Stomach (tissue), 9 donors: ENCODE results near the gene JAKMIP1. TPM values are rescaled to one million over a fixed set of nuclear protein-coding genes. Genes with fewer than 3 reads are reported as not detected.

Experiments
- DNase-seq, 2 donors: peaks; one replicate each; pipeline versions ENCODE4 v3.0.0 to v3.0.0-alpha.2; 2013 to 2019
- H3K27ac ChIP-seq, 5 donors: fragments of 200-600 bp in 4 of 5; sonication (generic) in 4 of 5; one replicate each; pipeline ENCODE4 v1.5.1; 2013 to 2019; ENCODE audit warnings: mild to moderate bottlenecking in 1 of 5, moderate library complexity in 1 of 5
- H3K27me3 ChIP-seq, 3 donors: fragments of 200-600 bp; sonication (generic); one replicate each; pipeline ENCODE4 v1.5.1; 2017 to 2019; ENCODE audit warnings: mixed run types in 1 of 3
- H3K36me3 ChIP-seq, 4 donors: fragments of 200-600 bp; sonication (generic); 1 replicate in 3 of 4; 2 replicates in 1 of 4; pipeline ENCODE4 v1.5.1; 2016 to 2019
- H3K4me1 ChIP-seq, 4 donors: fragments of 200-600 bp; sonication (generic); one replicate each; pipeline ENCODE4 v1.5.1; 2016 to 2019
- H3K4me3 ChIP-seq, 4 donors: fragments of 200-600 bp; sonication (generic) in 3 of 4; one replicate each; pipeline ENCODE4 v1.5.1; 2016 to 2019; ENCODE audit warnings: mild to moderate bottlenecking in 1 of 4
- H3K9me3 ChIP-seq, 4 donors: fragments of 200-600 bp; sonication (generic); one replicate each; pipeline ENCODE4 v1.5.1; 2016 to 2019
- EP300 ChIP-seq: sonication (generic); formaldehyde crosslinking; IDR thresholded peaks from one replicate; pipeline ENCODE4 v1.6.1; 2017; ENCODE audit warnings: antibody characterized with exemption
- POLR2A ChIP-seq, 4 donors: fragments of 450-650 bp; IDR thresholded peaks; one replicate each; pipeline ENCODE4 v1.6.1; 2016; ENCODE audit warnings: antibody characterized with exemption in 4 of 4, control low read depth in 2 of 4, mild to moderate bottlenecking in 1 of 4, moderate library complexity in 1 of 4
- POLR2AphosphoS5 ChIP-seq, 3 donors: sonication (generic); formaldehyde crosslinking; IDR thresholded peaks; one replicate each; pipeline ENCODE4 v1.6.1; 2016; ENCODE audit warnings: antibody characterized with exemption in 3 of 3
- WGBS, 5 donors: extraction: QIAGEN DNeasy Blood & Tissue Kit in 3 of 5; methylation state at CpG; one replicate each; pipeline versions ENCODE4 v1.1.5 to v1.1.7; 2013 to 2018; 5-methylcytosine and 5-hydroxymethylcytosine counted together
- intact Hi-C: fragments of 100-400 bp; cut with DNase I; formaldehyde crosslinking; loops from one replicate; pipeline ENCODE4 v1.15.1; 2023; ENCODE audit warnings: low total_unique reads
- polyA plus RNA-seq, 3 donors: library from polyadenylated mRNA; stranded (reverse); fragments of 200-250 nt; gene quantifications; one replicate each; pipeline ENCODE4 v1.2.3, GENCODE V29; 2013
- total RNA-seq, 5 donors: library from RNA; depleted of rRNA; stranded (reverse); fragments of >200 nt; gene quantifications; one replicate each; pipeline versions ENCODE4 v1.1.0 to v1.2.3, GENCODE V29; 2014 to 2016
- TF ChIP-seq, protein P1 (sequence below), 7 experiments: fragments of 450-650 bp in 4 of 7; fragments of 200-600 bp in 3 of 7; sonication (generic) in 3 of 7; IDR thresholded peaks; one replicate each; pipeline ENCODE4 v1.5.1; 2016 to 2019; ENCODE audit warnings: antibody characterized with exemption in 7 of 7, control low read depth in 2 of 7, mild to moderate bottlenecking in 1 of 7
- donor health status: healthy with polysubstance abuse.
- donor health status: Bipolar disorder and iron deficiency.
- donor health status: healthy.

JAKMIP1 gene
- total and polyA plus RNA-seq, 8 donors, result 0.18 to 10.3 (median 0.54) TPM; not detected in 2

- 78 to 88% (median 81%) methylated on average over 9 of the region's 9 CpGs for WGBS, 5 donors
- no peaks in the 10 kb centered on the region for H3K36me3 ChIP-seq
- TF ChIP-seq EP300 (no peak), POLR2AphosphoS5 (IDR thresholded peaks at IDR 0.05) (no peak)
- TF ChIP-seq, protein P1, sequence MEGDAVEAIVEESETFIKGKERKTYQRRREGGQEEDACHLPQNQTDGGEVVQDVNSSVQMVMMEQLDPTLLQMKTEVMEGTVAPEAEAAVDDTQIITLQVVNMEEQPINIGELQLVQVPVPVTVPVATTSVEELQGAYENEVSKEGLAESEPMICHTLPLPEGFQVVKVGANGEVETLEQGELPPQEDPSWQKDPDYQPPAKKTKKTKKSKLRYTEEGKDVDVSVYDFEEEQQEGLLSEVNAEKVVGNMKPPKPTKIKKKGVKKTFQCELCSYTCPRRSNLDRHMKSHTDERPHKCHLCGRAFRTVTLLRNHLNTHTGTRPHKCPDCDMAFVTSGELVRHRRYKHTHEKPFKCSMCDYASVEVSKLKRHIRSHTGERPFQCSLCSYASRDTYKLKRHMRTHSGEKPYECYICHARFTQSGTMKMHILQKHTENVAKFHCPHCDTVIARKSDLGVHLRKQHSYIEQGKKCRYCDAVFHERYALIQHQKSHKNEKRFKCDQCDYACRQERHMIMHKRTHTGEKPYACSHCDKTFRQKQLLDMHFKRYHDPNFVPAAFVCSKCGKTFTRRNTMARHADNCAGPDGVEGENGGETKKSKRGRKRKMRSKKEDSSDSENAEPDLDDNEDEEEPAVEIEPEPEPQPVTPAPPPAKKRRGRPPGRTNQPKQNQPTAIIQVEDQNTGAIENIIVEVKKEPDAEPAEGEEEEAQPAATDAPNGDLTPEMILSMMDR (IDR thresholded peaks at IDR 0.05), result no peak
- no peaks in the 10 kb centered on the region for H3K9me3 ChIP-seq
- peaks cover 0 to 24% (median 0%) of the 10 kb centered on the region in 3 donors for H3K27me3 ChIP-seq
- DNase-seq, result no peak
- H3K4me1 ChIP-seq, result no peaks in the 10 kb centered on the region
- intact Hi-C loops, result loop anchor here (5.0 to 10.0 kb wide), 2 partner anchors 85 to 327 kb away; no protein-coding TSS in a partner anchor
- H3K4me3 ChIP-seq, result no peak overlapping the region
- no peak overlapping the region for H3K27ac ChIP-seq
Measured at GRCh38 chr4:5999830-6000365, 200.5 kb downstream of the JAKMIP1 start.

DNA sequence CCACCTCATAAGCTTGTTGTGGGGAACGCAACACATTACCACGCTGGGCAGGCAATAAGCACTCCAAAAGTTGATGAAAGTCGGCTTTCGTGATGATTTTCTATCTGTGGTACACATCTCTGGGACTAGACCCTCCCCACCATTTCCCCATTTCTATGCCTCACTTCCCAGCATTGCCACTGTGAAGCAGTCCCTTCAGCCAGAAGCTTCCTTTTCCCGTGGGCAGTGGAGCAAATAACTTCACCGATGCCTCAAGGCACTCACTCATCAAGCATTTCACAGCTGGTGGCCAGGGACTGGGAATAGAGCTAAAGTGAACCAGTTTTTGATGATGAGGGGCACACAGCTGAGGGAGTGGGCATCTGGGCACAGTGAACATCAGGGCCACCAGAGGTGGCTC is 201.0 kb downstream of the JAKMIP1 start:
- intact Hi-C loops, result loop anchor here (5.0 kb wide), 1 partner anchor 328 kb away; no protein-coding TSS in a partner anchor
- TF ChIP-seq EP300 (no peak), POLR2A (IDR thresholded peaks at IDR 0.05) (no peak), POLR2AphosphoS5 (IDR thresholded peaks at IDR 0.05) (no peak)
- TF ChIP-seq, protein P1 (IDR thresholded peaks at IDR 0.05), result no peak
- no peak for DNase-seq
- H3K9me3 ChIP-seq, result no peaks in the 10 kb centered on the region
- H3K36me3 ChIP-seq, result no peaks in the 10 kb centered on the region
- 75 to 87% (median 83%) methylated on average over 6 of the region's 6 CpGs for WGBS, 5 donors
- H3K27ac ChIP-seq, result no peak overlapping the region
- H3K4me1 ChIP-seq, result no peaks in the 10 kb centered on the region
- H3K4me3 ChIP-seq, result no peak overlapping the region
- H3K27me3 ChIP-seq, result peaks cover 0 to 27% (median 0%) of the 10 kb centered on the region in 3 donors

DNA sequence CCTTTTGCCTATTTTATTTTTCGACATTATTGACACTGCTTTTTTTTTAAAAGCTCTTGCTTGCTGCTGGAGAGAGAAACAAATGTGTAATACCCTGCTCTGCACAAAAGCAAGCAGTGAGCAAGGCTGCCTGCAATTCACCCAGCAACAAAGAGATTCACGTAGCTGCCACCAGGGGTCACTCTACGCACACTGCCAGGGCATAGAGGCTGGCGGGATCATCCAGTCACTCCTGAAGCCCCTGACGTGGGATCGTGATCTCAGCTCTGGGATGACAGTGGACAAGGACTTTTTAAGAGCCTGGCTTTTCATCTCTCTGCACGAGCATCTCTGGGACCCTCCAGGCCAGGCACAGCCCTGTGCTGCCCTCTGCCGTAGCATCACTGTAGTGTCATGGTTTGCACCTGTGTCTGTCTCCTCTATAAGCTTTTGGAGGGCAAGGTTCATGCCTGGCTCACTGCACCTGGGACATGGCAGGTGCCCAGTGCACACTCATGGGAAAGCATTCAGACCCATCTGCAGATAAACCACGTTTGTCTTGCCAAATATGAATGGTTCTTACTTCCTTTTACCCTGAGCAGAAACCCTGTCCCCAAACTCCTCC is 201.9 kb downstream of the JAKMIP1 start:
- 2 to 6% (median 5%) methylated on average over 9 of the region's 9 CpGs for WGBS, 5 donors
- Histone ChIP-seq H3K27me3 (peaks cover 0 to 36% (median 4%) of the 10 kb centered on the region in 3 donors), H3K4me1 (no peaks in the 10 kb centered on the region), H3K27ac (no peak overlapping the region), H3K4me3 (no peak overlapping the region), H3K9me3 (no peaks in the 10 kb centered on the region), H3K36me3 (no peaks in the 10 kb centered on the region)
- DNase-seq, result peak; percentile 66 to 90
- TF ChIP-seq EP300 (no peak), POLR2AphosphoS5 (IDR thresholded peaks at IDR 0.05) (no peak), POLR2A (IDR thresholded peaks at IDR 0.05) (no peak)
- TF ChIP-seq, protein P1 (IDR thresholded peaks at IDR 0.05), result peak in 5 of 7 experiments; percentile 72 to 89 (median 83)
- intact Hi-C loops, result loop anchor here (5.0 kb wide), 1 partner anchor 329 kb away; no protein-coding TSS in a partner anchor

GRCh38 chr4:5996641-5997040 is 203.7 kb downstream of the JAKMIP1 start:
- TF ChIP-seq POLR2AphosphoS5 (IDR thresholded peaks at IDR 0.05) (no peak), POLR2A (IDR thresholded peaks at IDR 0.05) (no peak), EP300 (no peak)
- TF ChIP-seq, protein P1 (IDR thresholded peaks at IDR 0.05), result no peak
- 35 to 52% (median 45%) methylated on average over 4 of the region's 4 CpGs for WGBS, 5 donors
- no peaks in the 10 kb centered on the region for H3K4me1 ChIP-seq
- no peak overlapping the region for H3K4me3 ChIP-seq
- H3K27me3 ChIP-seq, result peaks cover 0 to 54% (median 4%) of the 10 kb centered on the region in 3 donors
- no peaks in the 10 kb centered on the region for H3K36me3 ChIP-seq
- H3K9me3 ChIP-seq, result no peaks in the 10 kb centered on the region
- no peak overlapping the region for H3K27ac ChIP-seq
- DNase-seq, result no peak
- intact Hi-C loops, result loop anchor here (5.0 kb wide), 1 partner anchor 331 kb away; no protein-coding TSS in a partner anchor
